ENCODE measurements around the gene NFKBIZ.

Gene NFKBIZ

GRCh38 chr3:101807888-101808287 is 41.4 kb upstream of the NFKBIZ start:
- TF ChIP-seq CTCF (IDR thresholded peaks at IDR 0.05), result no peak
- no peak for DNase-seq (ENCODE audit: low spot score)
- H3K4me3 ChIP-seq, result no peak overlapping the region
- H3K27ac ChIP-seq, result no peak overlapping the region

GRCh38 chr3:101809178-101810021 is 39.9 kb upstream of the NFKBIZ start:
- no peak for DNase-seq (ENCODE audit: low spot score)
- peak; percentile 35 for TF ChIP-seq CTCF (IDR thresholded peaks at IDR 0.05)
- H3K27ac ChIP-seq, result no peak overlapping the region
- H3K4me3 ChIP-seq, result no peak overlapping the region

- Histone ChIP-seq H3K27ac (no peak overlapping the region), H3K4me3 (no peak overlapping the region)
- no peak for DNase-seq (ENCODE audit: low spot score)
- TF ChIP-seq CTCF (IDR thresholded peaks at IDR 0.05), result no peak
Observed at GRCh38 chr3:101810022-101810418, 39.3 kb upstream of the NFKBIZ start.

- no peak for TF ChIP-seq CTCF (IDR thresholded peaks at IDR 0.05)
- Histone ChIP-seq H3K27ac (no peak overlapping the region), H3K4me3 (no peak overlapping the region)
- DNase-seq (ENCODE audit: low spot score), result no peak
Observed at GRCh38 chr3:101811875-101812274, 37.4 kb upstream of the NFKBIZ start.

- DNase-seq (ENCODE audit: low spot score), result no peak
- peak overlapping the region in 1 of 2 donors; percentile 25 for H3K27ac ChIP-seq
- H3K4me3 ChIP-seq, result no peak overlapping the region
- no peak for TF ChIP-seq CTCF (IDR thresholded peaks at IDR 0.05)
Observed at GRCh38 chr3:101812895-101813294, 36.4 kb upstream of the NFKBIZ start.

- Histone ChIP-seq H3K4me3 (no peak overlapping the region), H3K27ac (no peak overlapping the region)
- DNase-seq (ENCODE audit: low spot score), result no peak
- peak; percentile 26 for TF ChIP-seq CTCF (IDR thresholded peaks at IDR 0.05)
Observed at GRCh38 chr3:101813817-101814440, 35.4 kb upstream of the NFKBIZ start.

- no peak for DNase-seq (ENCODE audit: low spot score)
- H3K4me3 ChIP-seq, result no peak overlapping the region
- TF ChIP-seq CTCF (IDR thresholded peaks at IDR 0.05), result no peak
- no peak overlapping the region for H3K27ac ChIP-seq
Observed at GRCh38 chr3:101814835-101815234, 34.5 kb upstream of the NFKBIZ start.

All from coronary artery (tissue), 2 donors.